HG03565 (cell line): ENCODE measurements around the gene HYAL3.
"Not testable (repeated sequence)": the region's sequence is repeated elsewhere in the genome, so short reads cannot be mapped to it uniquely, and the experiment has no call there.

ENCODE experiments used
- ATAC-seq: cut with Tn5 transposase; IDR thresholded peaks from one replicate; pipeline ENCODE4 v1.9.1; 2021; ENCODE audit warnings: mild to moderate bottlenecking, moderate library complexity; ENCODE audit not compliant: unreplicated experiment

The HYAL3 gene

DNA sequence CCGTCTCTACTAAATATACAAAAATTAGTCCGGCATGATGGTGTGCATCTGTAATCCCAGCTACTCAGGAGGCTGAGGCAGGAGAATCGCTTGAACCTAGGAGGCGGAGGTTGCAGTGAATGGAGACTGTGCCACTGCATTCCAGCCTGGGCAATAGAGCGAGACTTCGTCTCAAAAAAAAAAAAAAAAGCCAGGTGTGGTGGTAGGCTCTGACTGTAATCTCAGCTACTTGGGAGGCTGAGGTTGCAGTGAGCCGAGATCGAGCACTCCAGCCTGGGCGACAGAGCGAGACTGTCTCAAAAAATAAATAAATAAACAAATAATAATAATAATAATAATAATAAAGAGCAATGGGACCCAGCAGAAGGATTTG is 26.7 kb downstream of the HYAL3 start:
- ATAC-seq, result not testable (repeated sequence)

- no peak for ATAC-seq
Observed at GRCh38 chr3:50271314-50271936, 27.8 kb downstream of the HYAL3 start.

- ATAC-seq, result no peak
Observed at GRCh38 chr3:50270422-50271224, 28.6 kb downstream of the HYAL3 start.

GRCh38 chr3:50269977-50270413 is 29.2 kb downstream of the HYAL3 start:
- ATAC-seq, result no peak

DNA sequence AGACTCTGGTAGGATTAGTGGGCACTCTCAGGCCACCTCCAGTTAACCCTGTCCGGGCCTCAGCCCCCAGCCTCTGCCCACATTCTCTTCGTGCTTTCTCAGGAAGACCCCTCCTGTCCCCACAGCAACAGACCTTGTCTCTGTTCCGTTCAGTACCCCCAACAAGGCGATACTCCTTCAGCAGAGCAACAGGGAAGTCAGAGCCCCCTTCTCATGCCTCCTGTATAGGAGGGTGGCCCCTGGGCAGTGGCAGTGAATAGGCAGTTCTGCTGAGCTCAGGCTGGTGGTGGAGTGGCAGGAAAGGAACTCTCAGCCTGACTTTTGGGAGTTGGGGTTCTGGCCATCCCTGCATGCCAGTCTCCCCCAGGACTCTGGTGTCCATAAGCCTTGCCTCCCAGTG is 29.7 kb downstream of the HYAL3 start:
- ATAC-seq, result no peak

- ATAC-seq, result no peak
Observed at GRCh38 chr3:50268703-50269451, 30.3 kb downstream of the HYAL3 start, which contains the start of gene SEMA3B. TSS of gene SEMA3B (plus strand) at chr3:50269147. CDS start at chr3:50269241, 94 bp downstream.

GRCh38 chr3:50268276-50268675 is 30.9 kb downstream of the HYAL3 start:
- ATAC-seq, result no peak

DNA sequence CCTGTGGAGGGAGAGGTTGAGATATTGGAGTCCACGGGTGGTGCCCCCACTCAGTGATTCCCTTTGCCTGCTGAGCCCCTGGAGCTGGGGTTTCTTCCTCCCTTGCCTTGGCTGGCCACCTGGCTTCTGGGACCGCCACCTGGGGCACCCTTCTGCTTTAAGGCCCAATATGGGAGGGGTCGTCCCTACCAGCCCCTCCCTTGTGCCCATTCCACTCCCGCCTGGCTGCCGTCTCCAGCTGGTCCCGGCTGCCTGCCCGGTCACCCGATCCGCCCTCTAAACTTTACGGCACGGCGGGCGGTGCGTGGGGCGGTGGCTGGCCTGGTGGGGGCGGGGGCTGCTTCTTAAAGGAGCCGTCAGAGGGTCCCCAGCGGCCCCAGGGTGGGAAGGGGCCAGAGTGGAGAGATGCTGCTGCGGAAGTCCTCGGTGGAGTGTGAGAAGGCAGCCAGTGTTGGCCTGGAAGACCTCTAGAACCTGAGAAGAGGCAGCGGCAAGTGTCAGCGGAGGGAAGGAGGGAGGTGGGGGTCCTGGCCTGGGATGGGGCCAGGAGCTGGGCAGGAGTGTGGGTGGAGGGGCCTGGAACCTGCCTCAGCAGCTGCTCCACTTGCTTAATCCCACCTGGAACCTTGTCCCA is 31.8 kb downstream of the HYAL3 start:
- ATAC-seq, result no peak

- no peak for ATAC-seq
Observed at GRCh38 chr3:50266836-50267235, 32.4 kb downstream of the HYAL3 start.

- no peak for ATAC-seq
Observed at GRCh38 chr3:50266017-50266416, 33.2 kb downstream of the HYAL3 start.

DNA sequence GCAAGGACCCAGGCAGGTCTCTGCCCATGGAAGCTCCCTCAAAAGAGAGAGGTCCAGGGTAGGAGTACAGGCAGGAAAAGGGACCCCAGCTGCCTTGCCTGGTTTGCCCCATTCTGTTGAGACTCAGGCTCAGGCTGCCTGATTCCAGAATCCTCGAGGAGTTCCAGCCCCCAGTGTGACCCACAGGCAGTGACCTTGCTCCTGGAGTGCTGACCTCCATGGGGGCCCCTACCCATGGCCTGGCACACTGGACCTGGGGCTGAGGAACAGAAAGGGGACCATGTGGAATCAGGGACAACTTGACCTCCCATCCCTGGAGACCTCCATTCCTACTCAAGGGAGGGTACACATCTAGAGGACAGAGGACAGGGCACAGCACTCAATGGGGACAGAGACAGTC is 33.6 kb downstream of the HYAL3 start:
- ATAC-seq, result no peak

DNA sequence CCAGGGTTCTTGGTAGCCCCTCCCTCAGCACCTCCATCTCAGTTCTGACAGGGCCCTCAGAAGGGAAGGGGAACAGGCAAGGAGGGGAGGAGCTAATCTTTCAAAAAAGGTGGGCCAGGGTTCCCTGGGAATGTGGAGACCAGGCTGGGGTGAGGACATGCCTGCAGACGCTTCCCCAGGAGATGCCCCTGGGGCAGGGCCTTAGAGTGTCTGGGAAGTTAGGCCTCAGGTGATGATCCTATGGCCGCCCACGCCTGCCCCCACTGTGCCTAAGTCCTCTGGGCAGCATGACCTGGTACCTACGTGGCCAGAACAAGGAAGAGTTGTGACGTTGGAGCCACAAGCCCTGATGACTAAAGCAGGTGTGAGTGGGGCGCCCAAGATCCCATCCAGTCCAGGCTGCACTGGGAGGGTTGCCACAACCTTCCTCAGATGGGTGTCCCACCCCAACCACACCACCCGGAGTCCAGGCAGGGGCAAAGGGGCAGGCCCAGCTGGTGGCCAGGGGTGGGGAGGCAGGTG is 34.2 kb downstream of the HYAL3 start:
- no peak for ATAC-seq

GRCh38 chr3:50264383-50264963 is 34.7 kb downstream of the HYAL3 start:
- no peak for ATAC-seq

DNA sequence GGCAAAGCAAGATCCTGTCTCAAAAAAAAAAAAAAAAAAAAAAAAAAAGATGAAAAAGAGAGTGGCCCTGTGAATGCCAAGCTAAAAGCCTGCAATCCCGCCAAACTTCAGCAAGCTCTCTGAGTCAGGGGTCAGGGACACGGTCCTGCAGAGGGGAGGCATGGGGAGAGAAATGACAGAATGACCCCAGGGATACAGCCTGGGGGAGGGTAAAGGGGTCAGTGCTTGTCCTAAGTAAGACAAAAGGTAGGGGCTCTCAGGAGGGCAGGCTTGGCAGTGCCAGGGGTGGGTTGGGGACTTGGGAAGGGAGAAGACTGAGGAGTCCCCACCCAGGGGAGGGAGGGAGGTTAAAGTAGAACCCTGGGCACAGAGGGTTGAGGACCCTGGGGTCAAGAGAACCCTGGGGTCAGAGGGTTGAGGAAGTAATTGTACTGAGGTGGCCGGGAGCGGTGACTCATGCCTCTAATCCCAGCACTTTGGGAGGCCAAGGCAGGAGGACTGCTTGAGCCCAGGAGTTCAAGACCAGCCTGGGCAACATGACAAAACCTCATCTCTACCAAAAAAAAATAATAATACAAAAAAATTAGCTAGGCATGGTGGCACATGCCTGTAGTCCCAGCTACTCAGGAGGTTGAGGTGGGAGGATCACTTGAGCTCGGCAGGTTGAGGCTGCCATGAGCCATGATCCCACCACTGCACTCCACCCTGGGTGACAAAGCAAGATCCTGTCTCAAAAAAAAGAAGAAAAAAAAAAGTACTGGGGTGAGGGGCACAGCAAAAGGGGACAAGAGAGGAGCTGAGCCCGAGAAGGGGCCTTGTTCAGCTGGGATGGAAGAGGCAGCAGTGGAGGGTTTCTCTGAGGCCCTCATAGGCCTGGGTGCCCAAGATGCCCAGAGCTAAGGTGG is 35.5 kb downstream of the HYAL3 start:
- no peak for ATAC-seq

DNA sequence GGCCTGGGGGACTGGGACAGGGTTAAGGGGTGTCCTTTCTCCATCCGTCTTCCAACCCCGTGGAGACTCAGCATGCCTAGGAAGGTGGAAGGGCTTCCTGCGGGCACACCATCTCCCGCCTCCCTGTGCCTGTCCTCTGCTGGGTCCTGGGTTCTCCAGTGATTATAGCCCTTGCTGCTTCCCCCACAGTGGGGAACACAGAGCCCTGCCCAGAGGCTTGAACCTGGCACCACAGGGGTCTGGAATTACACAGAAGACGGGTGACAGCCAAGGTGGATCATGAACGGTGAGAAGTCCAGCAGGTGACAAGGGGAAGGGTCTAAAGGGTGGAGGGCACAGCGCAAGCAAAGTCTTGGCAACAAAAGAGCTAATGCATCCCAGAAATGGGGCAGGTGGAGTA is 36.4 kb downstream of the HYAL3 start:
- ATAC-seq, result no peak

DNA sequence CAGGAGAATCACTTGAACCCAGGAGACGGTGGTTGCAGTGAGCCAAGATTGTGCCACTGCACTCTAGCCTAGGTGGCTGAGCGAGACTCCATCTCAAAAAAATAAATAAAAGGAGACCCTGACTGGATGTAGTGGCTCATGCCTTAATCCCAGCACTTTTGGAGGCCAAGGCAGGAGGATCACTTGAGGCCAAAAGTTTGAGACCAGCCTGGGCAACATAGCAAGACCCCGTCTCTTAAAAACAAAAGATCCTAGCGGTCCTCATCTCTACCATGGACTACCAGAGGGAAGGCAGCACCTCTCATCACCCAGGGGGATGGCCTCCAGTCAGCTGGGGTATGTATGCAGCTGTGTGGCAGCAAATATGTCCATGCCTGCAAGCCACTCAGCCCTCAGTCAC is 37.0 kb downstream of the HYAL3 start:
- not testable (repeated sequence) for ATAC-seq

- no peak for ATAC-seq
Observed at GRCh38 chr3:50261505-50261904, 37.7 kb downstream of the HYAL3 start.

- ATAC-seq, result no peak
Observed at GRCh38 chr3:50260942-50261441, 38.2 kb downstream of the HYAL3 start.
